A673 (cell line): ENCODE data around the gene RASD1. TPM values are rescaled to one million over a fixed set of nuclear protein-coding genes. Genes with fewer than 3 reads are reported as not detected.

ENCODE experiments used
- BruUV-seq: library from RNA; stranded (reverse); fragments of 400-500 nt; replicated peaks from 2 replicates; lab custom pipeline; 2021; lab: Mats Ljungman, UMichigan
- CTCF ChIA-PET: fragments of 300-600 bp; sonication (Branson Sonifier 250); formaldehyde crosslinking; loops from one replicate; lab custom pipeline; 2022; ENCODE audit warnings: antibody characterized with exemption; lab: Charles Lee
- POLR2A ChIA-PET: fragments of 300-600 bp; sonication (Branson Sonifier 250); formaldehyde crosslinking; loops from one replicate; lab custom pipeline; 2022; ENCODE audit warnings: antibody characterized with exemption; ENCODE audit not compliant: low non-redundant PET; lab: Charles Lee
- DNase-seq: peaks from one replicate; pipeline ENCODE4 v3.0.0-alpha.2; 2015; ENCODE audit warnings: low spot score
- H3K27ac ChIP-seq: fragments of 200-600 bp; sonication (generic); 2 replicates; pipeline ENCODE4 v1.5.1; 2016; ENCODE audit warnings: mixed run types, low read depth, mild to moderate bottlenecking, mixed read lengths, antibody characterized with exemption, low read length; ENCODE audit not compliant: poor library complexity, severe bottlenecking
- H3K27me3 ChIP-seq: fragments of 200-600 bp; sonication (generic); replicated peaks from 2 replicates; pipeline ENCODE4 v1.6.1; 2017; ENCODE audit warnings: mixed run types, low read depth, mild to moderate bottlenecking, mixed read lengths, antibody characterized with exemption, low read length; ENCODE audit not compliant: insufficient read depth, poor library complexity
- H3K36me3 ChIP-seq: fragments of 200-600 bp; sonication (generic); 2 replicates; pipeline ENCODE4 v1.6.1; 2016; ENCODE audit warnings: mixed run types, mild to moderate bottlenecking, mixed read lengths, antibody characterized with exemption, low read length; ENCODE audit not compliant: insufficient read depth, poor library complexity, severe bottlenecking
- H3K4me1 ChIP-seq: fragments of 200-600 bp; sonication (generic); 2 replicates; pipeline ENCODE4 v1.6.1; 2017; ENCODE audit warnings: mixed run types, mild to moderate bottlenecking, mixed read lengths, antibody characterized with exemption, low read length; ENCODE audit not compliant: insufficient read depth, poor library complexity, severe bottlenecking
- H3K4me3 ChIP-seq: fragments of 200-600 bp; sonication (generic); 2 replicates; pipeline ENCODE4 v1.5.1; 2016; ENCODE audit warnings: low read depth, mixed run types, mild to moderate bottlenecking, mixed read lengths, low read length; ENCODE audit not compliant: poor library complexity, severe bottlenecking
- H3K9me3 ChIP-seq: fragments of 200-600 bp; sonication (generic); 2 replicates; pipeline ENCODE4 v1.6.1; 2016; ENCODE audit warnings: mixed run types, low read depth, mild to moderate bottlenecking, mixed read lengths, antibody characterized with exemption, low read length; ENCODE audit not compliant: poor library complexity, severe bottlenecking
- EZH2 ChIP-seq: fragments of 200-600 bp; sonication (generic); IDR thresholded peaks from 2 replicates; pipeline ENCODE4 v1.6.1; 2017; ENCODE audit warnings: borderline replicate concordance, low read depth, mild to moderate bottlenecking, mixed read lengths, antibody characterized with exemption, low read length; ENCODE audit not compliant: poor library complexity, severe bottlenecking
- intact Hi-C: fragments of 100-400 bp; cut with micrococcal nuclease; formaldehyde crosslinking; loops from one replicate; pipeline ENCODE4 v1.10.0; 2022; ENCODE audit not compliant: unreplicated experiment
- total RNA-seq: library from RNA; stranded (reverse); gene quantifications from 2 replicates; pipeline ENCODE4 v1.2.3, GENCODE V29; 2021
- TF ChIP-seq, protein P1 (sequence below): fragments of 300-800, 200-600 bp; sonication (generic); conservative IDR thresholded peaks from 2 replicates; pipeline ENCODE4 v1.5.1; 2017; ENCODE audit warnings: low read depth, mild to moderate bottlenecking, antibody characterized with exemption, low read length, moderate library complexity, mixed read lengths

RASD1 gene
- total RNA-seq, 1 experiment from 2014 or later = 0.21 TPM

DNA sequence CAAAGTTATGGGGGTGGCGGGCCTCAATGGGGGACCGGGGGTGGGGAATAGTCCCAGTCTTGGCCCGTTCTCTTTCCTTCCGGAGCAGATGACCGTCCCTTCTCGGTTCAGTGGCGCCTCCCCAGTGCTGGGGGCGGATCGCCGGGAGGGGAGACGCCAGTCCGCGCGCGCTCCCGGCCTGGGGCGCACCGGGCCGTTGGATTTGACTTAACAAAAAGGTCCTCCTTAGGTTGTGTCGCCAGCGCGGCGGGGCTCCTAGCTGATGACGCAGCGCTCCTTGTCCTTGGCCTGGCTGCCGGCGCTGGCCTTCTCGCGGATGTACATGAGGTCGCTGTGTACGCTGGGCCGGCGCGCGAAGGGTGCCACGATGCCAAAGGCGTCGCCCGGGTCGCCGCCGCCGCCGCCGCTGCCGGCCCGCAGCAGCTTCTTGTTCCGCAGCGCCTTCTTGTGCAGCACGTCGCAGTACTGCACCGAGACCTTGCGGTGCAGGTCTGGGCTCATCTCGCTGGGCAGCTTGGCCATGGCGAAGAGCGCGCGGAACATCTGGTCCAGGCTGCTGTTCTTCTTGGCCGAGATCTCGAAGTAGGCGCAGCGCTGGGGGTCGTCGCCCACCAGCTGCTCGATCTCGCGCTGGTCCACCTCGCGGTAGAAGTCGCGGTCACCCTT lies 1.2 kb downstream of the RASD1 start:
- TF ChIP-seq, protein P1, sequence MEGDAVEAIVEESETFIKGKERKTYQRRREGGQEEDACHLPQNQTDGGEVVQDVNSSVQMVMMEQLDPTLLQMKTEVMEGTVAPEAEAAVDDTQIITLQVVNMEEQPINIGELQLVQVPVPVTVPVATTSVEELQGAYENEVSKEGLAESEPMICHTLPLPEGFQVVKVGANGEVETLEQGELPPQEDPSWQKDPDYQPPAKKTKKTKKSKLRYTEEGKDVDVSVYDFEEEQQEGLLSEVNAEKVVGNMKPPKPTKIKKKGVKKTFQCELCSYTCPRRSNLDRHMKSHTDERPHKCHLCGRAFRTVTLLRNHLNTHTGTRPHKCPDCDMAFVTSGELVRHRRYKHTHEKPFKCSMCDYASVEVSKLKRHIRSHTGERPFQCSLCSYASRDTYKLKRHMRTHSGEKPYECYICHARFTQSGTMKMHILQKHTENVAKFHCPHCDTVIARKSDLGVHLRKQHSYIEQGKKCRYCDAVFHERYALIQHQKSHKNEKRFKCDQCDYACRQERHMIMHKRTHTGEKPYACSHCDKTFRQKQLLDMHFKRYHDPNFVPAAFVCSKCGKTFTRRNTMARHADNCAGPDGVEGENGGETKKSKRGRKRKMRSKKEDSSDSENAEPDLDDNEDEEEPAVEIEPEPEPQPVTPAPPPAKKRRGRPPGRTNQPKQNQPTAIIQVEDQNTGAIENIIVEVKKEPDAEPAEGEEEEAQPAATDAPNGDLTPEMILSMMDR = no peak
- TF ChIP-seq EZH2 = no peak
- POLR2A ChIA-PET = no interaction called here
- no peaks in the 10 kb centered on the region for H3K9me3 ChIP-seq
- no peak overlapping the region for H3K4me3 ChIP-seq
- peaks cover 36% of the 10 kb centered on the region for H3K4me1 ChIP-seq
- CTCF ChIA-PET = no interaction called here
- BruUV-seq = no TSS peak
- peaks cover 9% of the 10 kb centered on the region for H3K36me3 ChIP-seq
- H3K27ac ChIP-seq = no peak overlapping the region
- H3K27me3 ChIP-seq = peaks cover 13% of the 10 kb centered on the region
- intact Hi-C loops = loop anchor here (5.0 to 10.0 kb wide), 2 partner anchors 422 to 540 kb away; partner anchors contain the start of genes ATPAF2 and GID4
- peak; percentile 38 for DNase-seq

- Histone ChIP-seq H3K36me3 (peaks cover 9% of the 10 kb centered on the region), H3K27ac (no peak overlapping the region), H3K4me3 (no peak overlapping the region), H3K27me3 (peaks cover 13% of the 10 kb centered on the region), H3K4me1 (peaks cover 36% of the 10 kb centered on the region), H3K9me3 (no peaks in the 10 kb centered on the region)
- TF ChIP-seq, protein P1 = no peak
- no peak for TF ChIP-seq EZH2
- DNase-seq = no peak
- CTCF ChIA-PET = no interaction called here
- POLR2A ChIA-PET = no interaction called here
- no TSS peak for BruUV-seq
- intact Hi-C loops = loop anchor here (10.0 kb wide), 1 partner anchor 540 kb away; the partner anchor contains the start of genes ATPAF2 and GID4
Observed at GRCh38 chr17:17494499-17494869, 1.7 kb downstream of the RASD1 start.

GRCh38 chr17:17493986-17494466 lies 2.2 kb downstream of the RASD1 start:
- Histone ChIP-seq H3K9me3 (no peaks in the 10 kb centered on the region), H3K4me1 (peaks cover 36% of the 10 kb centered on the region), H3K27ac (no peak overlapping the region), H3K4me3 (no peak overlapping the region), H3K36me3 (peaks cover 9% of the 10 kb centered on the region), H3K27me3 (peaks cover 13% of the 10 kb centered on the region)
- POLR2A ChIA-PET = no interaction called here
- CTCF ChIA-PET = no interaction called here
- TF ChIP-seq, protein P1 = no peak
- TF ChIP-seq EZH2 = no peak
- no TSS peak for BruUV-seq
- DNase-seq = no peak
- intact Hi-C loops = loop anchor here (10.0 kb wide), 1 partner anchor 541 kb away; the partner anchor contains the start of genes ATPAF2 and GID4
